HG02623 (cell line): ENCODE data around the gene MIPEP.
A peak's percentile ranks its signal among the peaks of the same experiment; 100 is the strongest.
"Not testable (repeated sequence)": the region's sequence is repeated elsewhere in the genome, so short reads cannot be mapped to it uniquely, and the experiment has no call there.

Source experiments
- ATAC-seq: cut with Tn5 transposase; IDR thresholded peaks from one replicate; pipeline ENCODE4 v1.9.1; 2021; ENCODE audit warnings: moderate library complexity; ENCODE audit not compliant: unreplicated experiment

Gene MIPEP

GRCh38 chr13:23889615-23890607, 711 bp upstream of the MIPEP start:
- peak; percentile 3 for ATAC-seq

- ATAC-seq = not testable (repeated sequence)
Observed at GRCh38 chr13:23884361-23884760, 4.8 kb downstream of the MIPEP start.

GRCh38 chr13:23883255-23883654, 5.9 kb downstream of the MIPEP start:
- ATAC-seq = no peak

GRCh38 chr13:23881402-23881800, 7.8 kb downstream of the MIPEP start:
- not testable (repeated sequence) for ATAC-seq

- ATAC-seq = not testable (repeated sequence)
Observed at GRCh38 chr13:23880493-23881401, 8.5 kb downstream of the MIPEP start.

- ATAC-seq = no peak
Observed at GRCh38 chr13:23877286-23877685, 11.9 kb downstream of the MIPEP start.

- no peak for ATAC-seq
Observed at GRCh38 chr13:23876265-23876664, 12.9 kb downstream of the MIPEP start.

GRCh38 chr13:23871616-23872220, 17.5 kb downstream of the MIPEP start:
- no peak for ATAC-seq

GRCh38 chr13:23870356-23871140, 18.7 kb downstream of the MIPEP start:
- ATAC-seq = no peak

GRCh38 chr13:23868521-23868920, 20.7 kb downstream of the MIPEP start:
- no peak for ATAC-seq

GRCh38 chr13:23867027-23867491, 22.1 kb downstream of the MIPEP start:
- ATAC-seq = no peak

GRCh38 chr13:23866420-23867026, 22.7 kb downstream of the MIPEP start:
- ATAC-seq = no peak

- no peak for ATAC-seq
Observed at GRCh38 chr13:23865906-23866305, 23.3 kb downstream of the MIPEP start.

GRCh38 chr13:23865026-23865425, 24.2 kb downstream of the MIPEP start:
- no peak for ATAC-seq

GRCh38 chr13:23861310-23861709, 27.9 kb downstream of the MIPEP start:
- ATAC-seq = no peak

GRCh38 chr13:23859904-23860303, 29.3 kb downstream of the MIPEP start:
- ATAC-seq = no peak

- ATAC-seq = no peak
Observed at GRCh38 chr13:23859455-23859854, 29.7 kb downstream of the MIPEP start.

- ATAC-seq = no peak
Observed at GRCh38 chr13:23858546-23858945, 30.7 kb downstream of the MIPEP start.

- no peak for ATAC-seq
Observed at GRCh38 chr13:23856008-23856750, 33.0 kb downstream of the MIPEP start.
